Neural progenitor cell (in vitro differentiated cells): ENCODE results near the gene CACNA1B.

Experiments used
- EZH2 ChIP-seq: fragments of 200-600 bp; sonication (generic); IDR thresholded peaks from 2 replicates; pipeline ENCODE4 v1.6.1; 2017; ENCODE audit warnings: antibody characterized with exemption, mild to moderate bottlenecking, moderate library complexity
- TF ChIP-seq, protein P1 (sequence below): fragments of 200-600 bp; sonication (generic); IDR thresholded peaks from 2 replicates; pipeline ENCODE4 v1.5.1; 2017; ENCODE audit warnings: antibody characterized with exemption, mild to moderate bottlenecking

DNA sequence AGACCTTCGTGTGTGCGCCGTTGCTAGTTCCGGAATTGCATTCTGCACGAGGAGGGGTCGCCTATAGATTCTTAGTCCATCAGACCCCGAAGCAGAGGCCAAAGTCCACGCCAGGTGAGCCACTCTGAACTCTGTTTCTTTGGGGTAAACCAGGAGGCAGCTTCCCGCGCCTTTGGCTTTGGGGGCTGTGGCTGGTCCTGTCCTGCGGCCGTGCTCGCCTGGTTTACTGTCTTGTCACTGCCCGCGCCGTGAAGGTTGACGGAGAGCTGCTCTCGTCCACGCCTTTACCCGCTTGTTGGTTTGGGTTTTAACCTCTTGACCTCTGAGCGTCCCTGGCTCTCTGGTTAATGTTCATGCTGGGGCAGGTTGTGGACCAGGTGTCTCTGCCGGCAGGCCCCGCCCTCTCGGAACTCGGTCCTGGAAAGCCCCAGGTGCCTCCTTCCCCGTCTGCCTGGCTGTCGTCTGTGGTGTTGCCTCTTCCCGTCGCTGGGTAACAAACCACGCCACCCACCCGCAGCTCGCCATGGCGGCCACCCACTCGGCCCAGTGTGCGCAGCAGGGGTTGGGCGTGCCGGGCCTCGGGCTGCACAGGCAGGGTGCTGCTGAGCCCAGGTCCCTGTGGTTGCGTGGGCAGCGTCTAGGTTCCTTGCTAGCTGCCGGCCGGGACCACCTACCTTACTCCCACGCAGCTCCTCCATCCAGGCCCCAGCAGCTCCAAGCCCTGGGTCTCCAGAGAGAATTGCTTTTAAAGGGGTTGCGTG, 44.6 kb upstream of the CACNA1B start:
- TF ChIP-seq, protein P1, sequence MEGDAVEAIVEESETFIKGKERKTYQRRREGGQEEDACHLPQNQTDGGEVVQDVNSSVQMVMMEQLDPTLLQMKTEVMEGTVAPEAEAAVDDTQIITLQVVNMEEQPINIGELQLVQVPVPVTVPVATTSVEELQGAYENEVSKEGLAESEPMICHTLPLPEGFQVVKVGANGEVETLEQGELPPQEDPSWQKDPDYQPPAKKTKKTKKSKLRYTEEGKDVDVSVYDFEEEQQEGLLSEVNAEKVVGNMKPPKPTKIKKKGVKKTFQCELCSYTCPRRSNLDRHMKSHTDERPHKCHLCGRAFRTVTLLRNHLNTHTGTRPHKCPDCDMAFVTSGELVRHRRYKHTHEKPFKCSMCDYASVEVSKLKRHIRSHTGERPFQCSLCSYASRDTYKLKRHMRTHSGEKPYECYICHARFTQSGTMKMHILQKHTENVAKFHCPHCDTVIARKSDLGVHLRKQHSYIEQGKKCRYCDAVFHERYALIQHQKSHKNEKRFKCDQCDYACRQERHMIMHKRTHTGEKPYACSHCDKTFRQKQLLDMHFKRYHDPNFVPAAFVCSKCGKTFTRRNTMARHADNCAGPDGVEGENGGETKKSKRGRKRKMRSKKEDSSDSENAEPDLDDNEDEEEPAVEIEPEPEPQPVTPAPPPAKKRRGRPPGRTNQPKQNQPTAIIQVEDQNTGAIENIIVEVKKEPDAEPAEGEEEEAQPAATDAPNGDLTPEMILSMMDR, result no peak
- no peak for TF ChIP-seq EZH2
